Loucy (cell line): ENCODE results near the gene GAPDH.
A peak's percentile ranks its signal among the peaks of the same experiment; 100 is the strongest.

Experiments
- H2AFZ ChIP-seq: fragments of 200-600 bp; sonication (generic); 2 replicates; pipeline ENCODE4 v1.6.0; 2016; ENCODE audit warnings: antibody characterized with exemption, mild to moderate bottlenecking, low read length, moderate library complexity
- H3F3A ChIP-seq: fragments of 200-600 bp; 2 replicates; pipeline ENCODE4 v1.6.0; 2016; ENCODE audit warnings: antibody characterized with exemption, low read depth, mild to moderate bottlenecking
- H3K27me3 ChIP-seq: fragments of 200-600 bp; sonication (generic); 2 replicates; pipeline ENCODE4 v1.6.1; 2014; ENCODE audit warnings: low read length, mild to moderate bottlenecking; ENCODE audit not compliant: insufficient read depth, poor library complexity, severe bottlenecking
- H3K36me3 ChIP-seq: fragments of 200-600 bp; sonication (generic); 2 replicates; pipeline ENCODE4 v1.6.1; 2016; ENCODE audit warnings: low read length; ENCODE audit not compliant: insufficient read depth
- H3K4me1 ChIP-seq: fragments of 200-600 bp; sonication (generic); 2 replicates; pipeline ENCODE4 v1.5.1; 2014; ENCODE audit warnings: low read length, mild to moderate bottlenecking; ENCODE audit not compliant: insufficient read depth, poor library complexity, severe bottlenecking
- H3K4me2 ChIP-seq: fragments of 200-600 bp; sonication (generic); 2 replicates; pipeline ENCODE4 v1.6.0; 2014; ENCODE audit warnings: antibody characterized with exemption, low read length, low read depth, mild to moderate bottlenecking; ENCODE audit not compliant: poor library complexity, severe bottlenecking
- H3K4me3 ChIP-seq: fragments of 200-600 bp; sonication (generic); 2 replicates; pipeline ENCODE4 v1.5.1; 2014; ENCODE audit warnings: low read length, mild to moderate bottlenecking, mixed read lengths; ENCODE audit not compliant: poor library complexity, severe bottlenecking
- H3K79me2 ChIP-seq: fragments of 200-600 bp; sonication (generic); 2 replicates; pipeline ENCODE4 v1.6.1; 2014; ENCODE audit warnings: low read length; ENCODE audit not compliant: insufficient read depth
- H3K9ac ChIP-seq: fragments of 200-600 bp; sonication (generic); 2 replicates; pipeline ENCODE4 v1.6.0; 2014; ENCODE audit warnings: mild to moderate bottlenecking, low read depth, low read length, moderate library complexity; ENCODE audit not compliant: poor library complexity, severe bottlenecking
- H3K9me2 ChIP-seq: fragments of 200-600 bp; sonication (generic); replicated peaks from 2 replicates; pipeline ENCODE4 v1.6.1; 2016; ENCODE audit warnings: low read depth, low read length, mixed read lengths
- H3K9me3 ChIP-seq: fragments of 200-600 bp; sonication (generic); 2 replicates; pipeline ENCODE4 v1.6.1; 2014; ENCODE audit warnings: mild to moderate bottlenecking, antibody characterized with exemption, low read length, low read depth; ENCODE audit not compliant: insufficient read depth
- H4K20me1 ChIP-seq: fragments of 200-600 bp; sonication (generic); 2 replicates; pipeline ENCODE4 v1.6.0; 2014; ENCODE audit warnings: antibody characterized with exemption, low read length, mild to moderate bottlenecking; ENCODE audit not compliant: insufficient read depth, poor library complexity, severe bottlenecking
- CTCF ChIP-seq: fragments of 200-600 bp; sonication (generic); conservative IDR thresholded peaks from 2 replicates; pipeline ENCODE4 v1.5.1; 2014; ENCODE audit warnings: mild to moderate bottlenecking, antibody characterized with exemption, low read length
- EZH2phosphoT487 ChIP-seq: fragments of 200-600 bp; IDR thresholded peaks from 2 replicates; pipeline ENCODE4 v1.6.1; 2018; ENCODE audit warnings: antibody characterized with exemption, mild to moderate bottlenecking, moderate library complexity, borderline replicate concordance

GAPDH gene

GRCh38 chr12:6538420-6539313, 4.3 kb downstream of the GAPDH start:
- H3K27me3 ChIP-seq: peaks cover 10% of the 10 kb centered on the region
- H4K20me1 ChIP-seq: peaks cover 43% of the 10 kb centered on the region
- peaks cover 20% of the 10 kb centered on the region for H3K4me1 ChIP-seq
- H2AFZ ChIP-seq: no peak overlapping the region
- H3K9me2 ChIP-seq: no peaks in the 10 kb centered on the region
- H3K9ac ChIP-seq: no peak overlapping the region
- H3F3A ChIP-seq: peaks cover 21% of the 10 kb centered on the region; the same call in 1 of the 2 replicates
- no peak overlapping the region for H3K4me3 ChIP-seq
- H3K9me3 ChIP-seq: no peaks in the 10 kb centered on the region
- TF ChIP-seq CTCF: no peak
- TF ChIP-seq EZH2phosphoT487: no peak
- peaks cover 53% of the 10 kb centered on the region for H3K36me3 ChIP-seq
- H3K79me2 ChIP-seq: peaks cover 42% of the 10 kb centered on the region
- H3K4me2 ChIP-seq: peak overlapping the region; percentile 22

- Histone ChIP-seq H3K36me3 (peaks cover 54% of the 10 kb centered on the region), H3K4me2 (no peak overlapping the region), H3K4me3 (no peak overlapping the region), H2AFZ (no peak overlapping the region), H3K4me1 (peaks cover 20% of the 10 kb centered on the region), H3F3A (peaks cover 21% of the 10 kb centered on the region; the same call in 1 of the 2 replicates), H3K27me3 (peaks cover 10% of the 10 kb centered on the region), H3K9ac (no peak overlapping the region), H3K9me3 (no peaks in the 10 kb centered on the region), H3K79me2 (peaks cover 42% of the 10 kb centered on the region), H3K9me2 (no peaks in the 10 kb centered on the region), H4K20me1 (peaks cover 43% of the 10 kb centered on the region)
- TF ChIP-seq EZH2phosphoT487: no peak
- no peak for TF ChIP-seq CTCF
Observed at GRCh38 chr12:6539314-6539682, 5.0 kb downstream of the GAPDH start.

DNA sequence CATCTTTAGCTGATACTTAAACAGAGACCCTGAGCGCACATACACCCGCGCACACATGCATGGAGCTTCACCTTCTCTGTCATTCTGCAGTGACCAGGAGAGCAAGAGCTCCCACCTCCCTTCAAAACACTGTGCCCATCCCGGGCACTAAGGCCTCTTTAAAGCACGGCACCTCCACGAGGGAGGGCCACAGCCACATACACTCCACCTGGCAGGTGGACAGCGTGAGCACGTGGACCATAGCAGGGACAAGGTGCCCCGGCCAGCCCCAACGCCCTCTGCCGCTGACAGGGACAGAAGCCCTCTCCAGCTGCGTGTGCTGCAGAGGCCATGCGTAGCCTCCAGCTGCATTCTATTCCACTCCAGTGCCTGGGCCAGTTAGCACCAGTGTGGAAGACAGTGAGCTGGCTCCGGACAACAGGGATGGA, 5.4 kb downstream of the GAPDH start:
- peaks cover 8% of the 10 kb centered on the region for H3K27me3 ChIP-seq
- H3K36me3 ChIP-seq: peaks cover 56% of the 10 kb centered on the region
- H3F3A ChIP-seq: peaks cover 21% of the 10 kb centered on the region; the same call in 1 of the 2 replicates
- H3K9me2 ChIP-seq: no peaks in the 10 kb centered on the region
- no peak overlapping the region for H3K4me2 ChIP-seq
- peaks cover 41% of the 10 kb centered on the region for H4K20me1 ChIP-seq
- TF ChIP-seq EZH2phosphoT487 (no peak), CTCF (no peak)
- H3K4me1 ChIP-seq: peaks cover 20% of the 10 kb centered on the region
- no peak overlapping the region for H3K9ac ChIP-seq
- no peak overlapping the region for H2AFZ ChIP-seq
- no peaks in the 10 kb centered on the region for H3K9me3 ChIP-seq
- no peak overlapping the region for H3K4me3 ChIP-seq
- peaks cover 37% of the 10 kb centered on the region for H3K79me2 ChIP-seq
